Keratinocyte (primary cell): ENCODE results near the gene RAB34. TPM values are rescaled to one million over a fixed set of nuclear protein-coding genes. Genes with fewer than 3 reads are reported as not detected.

ENCODE experiments used
- DNase-seq: peaks from one replicate; pipeline ENCODE4 v3.0.0-alpha.2; 2011; ENCODE audit warnings: low read depth, missing footprints, low spot score
- FAIRE-seq: peaks from 2 replicates; lab custom pipeline; 2011; peaks lifted over from hg19 to GRCh38; lab: Jason Lieb, UNC
- H2AFZ ChIP-seq: 2 replicates; pipeline ENCODE4 v1.6.0; 2012; ENCODE audit warnings: low read length, control low read depth, inconsistent platforms; ENCODE audit not compliant: control insufficient read depth
- H3K27ac ChIP-seq: 2 replicates; pipeline ENCODE4 v1.5.1; 2011; ENCODE audit warnings: low read length; ENCODE audit not compliant: control insufficient read depth, insufficient read depth
- H3K27me3 ChIP-seq: 3 replicates; pipeline ENCODE4 v1.6.0; 2011; ENCODE audit warnings: low read length; ENCODE audit not compliant: control insufficient read depth, insufficient read depth; ENCODE audit errors: extremely low read depth
- H3K36me3 ChIP-seq, 2 experiments: 2 replicates in 1 of 2; 3 replicates in 1 of 2; pipeline ENCODE4 v1.5.1; 2011; ENCODE audit warnings: low read length in 2 of 2, mild to moderate bottlenecking in 1 of 2; ENCODE audit not compliant: control insufficient read depth in 2 of 2, insufficient read depth in 2 of 2; ENCODE audit errors: extremely low read depth in 1 of 2
- H3K4me1 ChIP-seq: 3 replicates; pipeline ENCODE4 v1.5.1; 2011; ENCODE audit warnings: low read length; ENCODE audit not compliant: control insufficient read depth, insufficient read depth; ENCODE audit errors: extremely low read depth
- H3K4me2 ChIP-seq: 3 replicates; pipeline ENCODE4 v1.6.0; 2011; ENCODE audit warnings: low read depth, low read length; ENCODE audit not compliant: control insufficient read depth, insufficient read depth; ENCODE audit errors: extremely low read depth
- H3K4me3 ChIP-seq, 3 experiments: fragments of 200-600 bp in 1 of 3; sonication (generic) in 1 of 3; 2 replicates in 2 of 3; 3 replicates in 1 of 3; pipeline ENCODE4 v1.5.1; 2011 to 2016; ENCODE audit warnings: low read length in 3 of 3, mild to moderate bottlenecking in 3 of 3, control low read depth in 2 of 3, inconsistent platforms in 1 of 3, low read depth in 1 of 3, mixed read lengths in 1 of 3, mixed run types in 1 of 3, moderate library complexity in 1 of 3; ENCODE audit not compliant: control insufficient read depth in 2 of 3, insufficient read depth in 2 of 3; ENCODE audit errors: extremely low read depth in 1 of 3
- H3K79me2 ChIP-seq: 2 replicates; pipeline ENCODE4 v1.6.0; 2012; ENCODE audit warnings: low read length; ENCODE audit not compliant: control insufficient read depth, insufficient read depth
- H3K9ac ChIP-seq: 3 replicates; pipeline ENCODE4 v1.6.0; 2011; ENCODE audit warnings: low read length; ENCODE audit not compliant: control insufficient read depth, insufficient read depth; ENCODE audit errors: extremely low read depth
- H3K9me1 ChIP-seq: 3 replicates; pipeline ENCODE4 v1.6.0; 2011; ENCODE audit warnings: low read length; ENCODE audit not compliant: control insufficient read depth, insufficient read depth; ENCODE audit errors: extremely low read depth
- H3K9me3 ChIP-seq: 2 replicates; pipeline ENCODE4 v1.5.1; 2012; ENCODE audit warnings: low read depth, low read length; ENCODE audit not compliant: control insufficient read depth
- H4K20me1 ChIP-seq: 3 replicates; pipeline ENCODE4 v1.6.0; 2011; ENCODE audit warnings: low read length; ENCODE audit not compliant: control insufficient read depth, insufficient read depth; ENCODE audit errors: extremely low read depth
- CTCF ChIP-seq, 3 experiments: IDR thresholded peaks in 1 of 3; conservative IDR thresholded peaks in 1 of 3; optimal IDR thresholded peaks in 1 of 3; 2 replicates in 2 of 3; 3 replicates in 1 of 3; pipeline versions ENCODE3 to v1.5.1; 2011; ENCODE audit warnings: low read length in 3 of 3, mild to moderate bottlenecking in 3 of 3, moderate library complexity in 2 of 3, control low read depth in 1 of 3, inconsistent platforms in 1 of 3; ENCODE audit not compliant: insufficient read depth in 2 of 3; ENCODE audit errors: extremely low read depth in 1 of 3
- EZH2 ChIP-seq: IDR thresholded peaks from one replicate; pipeline ENCODE4 v1.6.1; 2012; ENCODE audit warnings: inconsistent platforms, mild to moderate bottlenecking, low read length, moderate library complexity
- dilution Hi-C: fragments of 300-500 bp; cut with MboI; formaldehyde crosslinking; loops from one replicate; pipeline ENCODE4 v1.7.0; 2020; ENCODE audit warnings: low sequenced_read_pairs; ENCODE audit not compliant: extremely low pct_ligation_motif_present
- polyA plus RNA-seq, 5 experiments: library from polyadenylated mRNA; depleted of rRNA in 3 of 5; stranded (reverse) in 3 of 5; stranded (forward) in 1 of 5; unstranded in 1 of 5; fragments of >200 nt; gene quantifications; 1 replicate in 1 of 5; 2 replicates in 3 of 5; 3 replicates in 1 of 5; pipeline versions ENCODE4 v1.2.1 to v1.2.3, GENCODE V29; 2011 to 2012; ENCODE audit warnings: missing spikeins in 2 of 5, low read depth in 1 of 5, low replicate concordance in 1 of 5

The RAB34 gene
- polyA plus RNA-seq, 1 donor (not counting 4 experiments of a cell fraction or from before 2014, with no cell fraction given): 134 TPM

GRCh38 chr17:28712705-28713415, 4.8 kb downstream of the RAB34 start:
- no peak overlapping the region for H2AFZ ChIP-seq
- peaks cover 16 to 33% of the 10 kb centered on the region in 2 experiments for H3K36me3 ChIP-seq
- no peak for FAIRE-seq
- peaks cover 4% of the 10 kb centered on the region for H4K20me1 ChIP-seq
- H3K9me3 ChIP-seq: no peaks in the 10 kb centered on the region
- H3K4me1 ChIP-seq: peaks cover 16% of the 10 kb centered on the region
- H3K27ac ChIP-seq: no peak overlapping the region
- no peaks in the 10 kb centered on the region for H3K27me3 ChIP-seq
- H3K4me2 ChIP-seq: no peak overlapping the region
- TF ChIP-seq CTCF (optimal IDR thresholded peaks at IDR 0.05 in 1 of 3, IDR thresholded peaks at IDR 0.05 in 1 of 3, conservative IDR thresholded peaks at IDR 0.05 in 1 of 3; ENCODE audit: extremely low read depth in 1 of 3, insufficient read depth in 2 of 3, low read length in 3 of 3) (no peak), EZH2 (no peak)
- no peak for DNase-seq
- H3K79me2 ChIP-seq: peaks cover 21% of the 10 kb centered on the region
- peaks cover 3% of the 10 kb centered on the region for H3K9me1 ChIP-seq
- H3K9ac ChIP-seq: no peak overlapping the region
- no peak overlapping the region for H3K4me3 ChIP-seq
- dilution Hi-C loops: no loop called here

- H3K27ac ChIP-seq: no peak overlapping the region
- peaks cover 3% of the 10 kb centered on the region for H3K9me1 ChIP-seq
- FAIRE-seq (no peak), DNase-seq (no peak)
- peaks cover 17% of the 10 kb centered on the region for H3K79me2 ChIP-seq
- no peaks in the 10 kb centered on the region for H3K9me3 ChIP-seq
- H3K27me3 ChIP-seq: no peaks in the 10 kb centered on the region
- no peak overlapping the region for H3K9ac ChIP-seq
- peaks cover 4% of the 10 kb centered on the region for H4K20me1 ChIP-seq
- no peak overlapping the region for H3K4me3 ChIP-seq
- TF ChIP-seq EZH2: no peak
- no peak for TF ChIP-seq CTCF (optimal IDR thresholded peaks at IDR 0.05 in 1 of 3, IDR thresholded peaks at IDR 0.05 in 1 of 3, conservative IDR thresholded peaks at IDR 0.05 in 1 of 3; ENCODE audit: extremely low read depth in 1 of 3, insufficient read depth in 2 of 3, low read length in 3 of 3)
- peaks cover 16 to 33% of the 10 kb centered on the region in 2 experiments for H3K36me3 ChIP-seq
- dilution Hi-C loops: no loop called here
- peak overlapping the region; percentile 94 for H3K4me2 ChIP-seq
- peaks cover 16% of the 10 kb centered on the region for H3K4me1 ChIP-seq
- no peak overlapping the region for H2AFZ ChIP-seq
These were observed 5.5 kb downstream of the RAB34 start for GRCh38 chr17:28712032-28712704.
